ENCODE results near the gene ZDHHC6. TPM values are rescaled to one million over a fixed set of nuclear protein-coding genes. Genes with fewer than 3 reads are reported as not detected.
"Not testable (repeated sequence)": the region's sequence is repeated elsewhere in the genome, so short reads cannot be mapped to it uniquely, and the experiment has no call there.

The ZDHHC6 gene
- polyA plus RNA-seq, 1 experiment, result 16.1 TPM

DNA sequence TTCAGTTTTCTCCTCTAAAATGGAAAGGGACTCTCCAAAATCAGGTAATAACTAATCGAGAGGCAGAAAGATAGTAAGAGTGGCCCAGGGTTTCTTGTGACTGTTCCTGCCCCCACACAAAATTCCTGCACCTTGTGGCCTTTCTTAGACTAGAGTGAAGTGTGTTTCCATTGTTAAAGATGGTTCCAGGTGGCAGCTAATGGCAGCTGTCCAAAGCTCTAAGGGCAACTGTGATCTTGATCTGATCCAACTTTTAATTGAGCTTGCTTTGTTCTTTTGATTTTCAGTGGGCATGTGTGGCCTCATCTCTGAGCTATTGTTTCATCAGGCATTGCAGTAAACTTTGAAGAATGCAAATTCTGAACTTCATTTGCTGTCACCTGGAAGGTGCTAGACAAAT, 53.4 kb downstream of the ZDHHC6 start:
- Histone ChIP-seq H3K36me3 (ENCODE audit: control insufficient read depth, insufficient read depth, low read length) (no peaks in the 10 kb centered on the region), H3K27me3 (ENCODE audit: control insufficient read depth, insufficient read depth, low read length) (no peaks in the 10 kb centered on the region), H3K4me3 (ENCODE audit: low read depth, low read length) (no peak overlapping the region)
- no peak for DNase-seq (ENCODE audit: low read depth)
- ChIA-PET POLR2A (no interaction called here), CTCF (no interaction called here)
- TF ChIP-seq, protein P1, sequence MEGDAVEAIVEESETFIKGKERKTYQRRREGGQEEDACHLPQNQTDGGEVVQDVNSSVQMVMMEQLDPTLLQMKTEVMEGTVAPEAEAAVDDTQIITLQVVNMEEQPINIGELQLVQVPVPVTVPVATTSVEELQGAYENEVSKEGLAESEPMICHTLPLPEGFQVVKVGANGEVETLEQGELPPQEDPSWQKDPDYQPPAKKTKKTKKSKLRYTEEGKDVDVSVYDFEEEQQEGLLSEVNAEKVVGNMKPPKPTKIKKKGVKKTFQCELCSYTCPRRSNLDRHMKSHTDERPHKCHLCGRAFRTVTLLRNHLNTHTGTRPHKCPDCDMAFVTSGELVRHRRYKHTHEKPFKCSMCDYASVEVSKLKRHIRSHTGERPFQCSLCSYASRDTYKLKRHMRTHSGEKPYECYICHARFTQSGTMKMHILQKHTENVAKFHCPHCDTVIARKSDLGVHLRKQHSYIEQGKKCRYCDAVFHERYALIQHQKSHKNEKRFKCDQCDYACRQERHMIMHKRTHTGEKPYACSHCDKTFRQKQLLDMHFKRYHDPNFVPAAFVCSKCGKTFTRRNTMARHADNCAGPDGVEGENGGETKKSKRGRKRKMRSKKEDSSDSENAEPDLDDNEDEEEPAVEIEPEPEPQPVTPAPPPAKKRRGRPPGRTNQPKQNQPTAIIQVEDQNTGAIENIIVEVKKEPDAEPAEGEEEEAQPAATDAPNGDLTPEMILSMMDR (IDR thresholded peaks at IDR 0.05; ENCODE audit: insufficient read depth, low read depth, low read length), result no peak

DNA sequence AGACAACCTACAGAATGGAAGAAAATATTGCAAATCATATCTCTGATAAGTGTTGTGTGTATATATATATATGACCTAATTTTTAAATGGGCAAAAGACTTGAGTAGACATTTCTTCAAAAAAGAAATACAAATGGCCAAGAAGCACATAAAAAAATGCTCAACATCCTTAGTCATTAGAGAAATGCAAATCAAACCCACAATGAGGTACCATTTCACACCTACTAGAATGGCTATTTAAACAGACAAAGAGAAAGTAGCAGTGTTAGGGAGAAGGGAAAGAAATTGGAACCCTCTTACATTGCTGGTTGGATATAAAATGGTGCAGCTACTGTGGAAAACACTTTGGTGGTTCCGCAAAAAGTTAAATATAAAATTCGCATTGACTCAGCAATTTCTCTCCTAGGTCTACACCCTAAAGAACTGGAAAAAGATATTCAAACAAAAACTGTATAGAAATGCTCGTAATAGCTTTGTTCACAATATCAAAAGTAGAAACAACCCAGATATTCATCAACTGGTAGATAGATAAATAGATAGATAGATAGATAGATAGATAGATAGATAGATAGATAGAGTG, 56.5 kb downstream of the ZDHHC6 start:
- CTCF ChIA-PET, result interaction anchor here (1.4 to 2.8 kb wide), 2 partner anchors 15 to 24 kb away, joined by 3 to 10 read pairs; partner anchors contain the start of gene ACSL5
- POLR2A ChIA-PET, result no interaction called here
- DNase-seq (ENCODE audit: low read depth), result no peak
- no peaks in the 10 kb centered on the region for H3K36me3 ChIP-seq (ENCODE audit: control insufficient read depth, insufficient read depth, low read length)
- TF ChIP-seq, protein P1 (IDR thresholded peaks at IDR 0.05; ENCODE audit: insufficient read depth, low read depth, low read length), result no peak
- no peaks in the 10 kb centered on the region for H3K27me3 ChIP-seq (ENCODE audit: control insufficient read depth, insufficient read depth, low read length)
- H3K4me3 ChIP-seq (ENCODE audit: low read depth, low read length), result no peak overlapping the region

DNA sequence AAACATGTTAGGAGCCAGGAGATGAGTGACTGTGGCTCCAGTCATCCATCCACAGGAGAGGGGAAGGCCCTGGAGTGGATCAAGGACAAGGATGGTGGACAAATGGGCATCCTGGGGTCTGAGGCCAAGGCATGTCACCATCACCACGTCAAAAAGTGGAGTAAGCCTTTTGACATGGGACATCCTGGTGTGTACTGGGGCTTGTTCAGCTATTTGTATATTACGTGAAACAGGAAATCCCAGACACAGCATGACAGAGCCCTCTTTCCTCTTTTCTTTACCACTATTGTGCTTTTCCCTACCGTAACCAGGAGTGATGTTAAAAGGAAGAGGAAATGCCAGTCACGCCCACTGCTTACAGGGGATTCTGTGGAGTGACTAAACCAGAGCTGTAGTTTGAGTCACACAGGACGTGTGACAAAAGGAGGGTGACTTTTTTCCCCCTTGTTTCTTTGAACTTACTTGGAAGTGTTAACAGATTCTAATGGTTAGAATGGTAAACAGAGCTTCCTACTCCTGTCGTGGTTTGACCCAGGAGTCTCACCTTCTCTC, 57.4 kb downstream of the ZDHHC6 start:
- TF ChIP-seq, protein P1 (IDR thresholded peaks at IDR 0.05; ENCODE audit: insufficient read depth, low read depth, low read length), result no peak
- ChIA-PET POLR2A (no interaction called here), CTCF (interaction anchor here (0.6 to 2.8 kb wide), 4 partner anchors 9 to 961 kb away, joined by 3 to 10 read pairs (median 3); partner anchors contain the start of gene ACSL5)
- Histone ChIP-seq H3K27me3 (ENCODE audit: control insufficient read depth, insufficient read depth, low read length) (no peaks in the 10 kb centered on the region), H3K4me3 (ENCODE audit: low read depth, low read length) (no peak overlapping the region), H3K36me3 (ENCODE audit: control insufficient read depth, insufficient read depth, low read length) (no peaks in the 10 kb centered on the region)
- peak; percentile 18 for DNase-seq (ENCODE audit: low read depth)

DNA sequence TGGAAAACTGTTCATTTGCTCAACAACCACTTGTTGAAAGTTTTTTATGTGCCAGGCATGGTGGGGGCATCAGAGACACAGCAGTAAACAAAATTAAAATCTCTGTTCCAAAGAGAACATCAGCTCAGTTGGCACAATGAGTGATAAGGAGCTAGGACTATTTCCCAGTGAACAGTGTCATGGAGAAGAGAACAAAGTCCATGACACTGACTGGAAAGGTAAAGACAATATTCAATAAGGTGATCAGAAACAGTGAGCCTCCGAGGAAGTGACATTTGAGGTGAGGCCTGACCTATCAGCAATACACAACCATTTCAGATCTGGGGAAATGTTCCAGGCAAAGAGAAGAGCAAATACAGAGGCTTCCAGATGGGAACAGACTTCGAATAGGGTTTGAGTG, 58.2 kb downstream of the ZDHHC6 start:
- DNase-seq (ENCODE audit: low read depth), result no peak
- no peak overlapping the region for H3K4me3 ChIP-seq (ENCODE audit: low read depth, low read length)
- no peaks in the 10 kb centered on the region for H3K36me3 ChIP-seq (ENCODE audit: control insufficient read depth, insufficient read depth, low read length)
- no peaks in the 10 kb centered on the region for H3K27me3 ChIP-seq (ENCODE audit: control insufficient read depth, insufficient read depth, low read length)
- TF ChIP-seq, protein P1 (IDR thresholded peaks at IDR 0.05; ENCODE audit: insufficient read depth, low read depth, low read length), result no peak
- ChIA-PET CTCF (interaction anchor here (1.1 to 2.8 kb wide), 2 partner anchors 8 to 13 kb away, joined by 3 to 10 read pairs; partner anchors contain the start of gene ACSL5), POLR2A (no interaction called here)

DNA sequence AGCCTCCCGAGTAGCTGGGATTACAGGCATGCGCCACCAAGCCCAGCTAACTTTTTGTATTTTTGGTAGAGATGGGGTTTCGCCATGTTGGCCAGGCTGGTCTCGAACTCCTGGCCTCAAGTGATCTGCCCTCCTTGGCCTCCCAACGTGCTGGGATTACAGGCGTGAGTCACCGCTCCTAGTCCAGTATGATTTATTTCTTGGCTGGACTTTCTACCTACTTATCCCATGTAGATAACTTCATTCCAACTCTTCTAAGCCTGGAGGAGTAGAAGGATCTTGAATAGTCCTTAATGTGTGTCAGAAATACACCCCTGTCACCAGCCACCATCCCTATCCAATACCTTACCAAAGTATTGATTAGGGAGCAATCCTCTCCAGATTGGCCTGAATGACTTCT, 58.7 kb downstream of the ZDHHC6 start:
- CTCF ChIA-PET, result interaction anchor here (1.4 to 2.8 kb wide), 3 partner anchors 9 to 13 kb away, joined by 4 to 10 read pairs (median 5); partner anchors contain the start of gene ACSL5

More for the DNA sequence above, 58.7 kb downstream of the ZDHHC6 start:
- H3K36me3 ChIP-seq (ENCODE audit: control insufficient read depth, insufficient read depth, low read length); H3K4me3 ChIP-seq (ENCODE audit: low read depth, low read length); H3K27me3 ChIP-seq (ENCODE audit: control insufficient read depth, insufficient read depth, low read length); DNase-seq (ENCODE audit: low read depth); POLR2A ChIA-PET: not testable (repeated sequence)
